ENCODE results near the gene CHST1.

CHST1 gene, protein sequence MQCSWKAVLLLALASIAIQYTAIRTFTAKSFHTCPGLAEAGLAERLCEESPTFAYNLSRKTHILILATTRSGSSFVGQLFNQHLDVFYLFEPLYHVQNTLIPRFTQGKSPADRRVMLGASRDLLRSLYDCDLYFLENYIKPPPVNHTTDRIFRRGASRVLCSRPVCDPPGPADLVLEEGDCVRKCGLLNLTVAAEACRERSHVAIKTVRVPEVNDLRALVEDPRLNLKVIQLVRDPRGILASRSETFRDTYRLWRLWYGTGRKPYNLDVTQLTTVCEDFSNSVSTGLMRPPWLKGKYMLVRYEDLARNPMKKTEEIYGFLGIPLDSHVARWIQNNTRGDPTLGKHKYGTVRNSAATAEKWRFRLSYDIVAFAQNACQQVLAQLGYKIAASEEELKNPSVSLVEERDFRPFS
- total RNA-seq = 0 to 1.4 (median 0) reads per million in 17 experiments

DNA sequence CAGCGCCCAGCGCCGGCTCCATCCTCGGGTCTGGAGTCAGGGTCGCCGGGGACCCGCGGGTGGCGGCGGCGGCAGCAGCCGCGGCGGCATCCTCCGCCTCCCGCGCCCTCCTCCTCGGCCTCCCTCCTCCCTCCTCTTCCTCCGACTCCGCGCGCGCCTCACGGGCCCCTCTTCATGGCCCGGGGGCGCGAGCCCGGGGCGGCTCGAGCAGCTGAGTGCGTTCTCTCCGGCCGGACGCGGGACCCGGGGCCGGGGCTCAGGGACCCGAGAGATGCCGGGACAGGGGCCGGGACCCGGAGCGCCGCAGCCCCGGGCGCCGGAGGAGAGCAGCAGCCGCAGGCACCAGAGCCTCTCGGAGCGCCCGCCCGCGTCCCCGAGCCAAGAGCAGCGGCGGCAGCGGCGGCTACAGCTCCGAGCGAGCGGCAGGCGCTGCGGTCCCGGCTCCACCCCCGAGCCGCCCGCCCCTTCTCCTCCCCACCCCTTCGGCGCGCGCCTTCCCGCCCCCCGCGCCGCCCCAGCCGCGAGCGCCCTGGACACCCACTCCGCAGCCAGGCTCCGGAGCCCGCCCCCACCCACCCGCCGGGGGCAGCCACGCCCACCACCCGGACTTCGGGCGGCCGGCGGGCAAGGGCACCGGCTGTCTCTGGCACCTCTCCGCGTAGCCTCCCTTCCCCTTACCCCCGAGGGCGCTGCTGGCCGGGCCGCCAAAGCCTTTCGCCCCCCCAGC lies at the start of gene CHST1:
TSS of gene CHST1 (minus strand) at position 417 of the 727 bp plus-strand sequence. CDS start 14,699 bp downstream, outside the sequence.
- DNase-seq = peak in 2 of 4 experiments; percentile 18 to 31

GRCh38 chr11:45713573-45713972 lies 48.2 kb upstream of the CHST1 start:
- no peak for DNase-seq

- no peak for DNase-seq
These were observed 45.1 kb upstream of the CHST1 start for GRCh38 chr11:45710561-45710960.

DNA sequence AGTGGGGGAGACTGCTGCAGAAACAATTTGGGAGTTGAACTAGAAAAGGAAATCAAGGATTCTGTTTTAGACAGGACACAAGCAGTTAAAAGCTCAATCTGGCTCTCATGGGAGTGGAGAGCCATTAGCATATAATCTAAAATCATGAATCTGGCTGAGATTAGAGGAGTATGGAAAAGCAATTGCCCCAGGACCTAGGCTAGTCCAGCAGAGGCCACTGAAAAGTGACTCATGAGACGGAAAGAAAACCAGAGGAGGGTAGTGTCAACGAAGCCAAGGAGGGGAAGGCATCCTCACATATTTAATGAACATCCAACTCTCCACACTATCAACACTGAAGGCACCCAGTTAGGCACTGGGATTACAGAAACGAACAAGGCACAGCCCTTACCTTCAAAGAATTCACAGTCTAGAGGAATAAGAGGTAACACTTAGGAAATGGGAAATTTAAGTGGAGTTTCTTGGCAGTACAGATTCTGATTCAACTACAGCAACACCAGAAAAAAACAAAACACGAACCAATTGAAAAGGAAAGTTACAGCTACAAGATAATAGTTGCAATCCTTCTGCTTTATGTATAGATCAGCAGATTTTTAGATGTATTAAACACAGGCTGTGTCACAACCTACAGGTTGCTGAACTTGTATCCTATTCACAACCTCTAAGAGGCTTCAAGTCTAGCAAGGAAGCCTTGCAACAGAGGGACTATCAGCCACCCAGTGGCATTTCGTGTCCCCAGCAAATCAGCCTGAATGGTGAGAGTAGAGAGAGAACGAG lies 43.7 kb upstream of the CHST1 start:
- no peak for DNase-seq

DNA sequence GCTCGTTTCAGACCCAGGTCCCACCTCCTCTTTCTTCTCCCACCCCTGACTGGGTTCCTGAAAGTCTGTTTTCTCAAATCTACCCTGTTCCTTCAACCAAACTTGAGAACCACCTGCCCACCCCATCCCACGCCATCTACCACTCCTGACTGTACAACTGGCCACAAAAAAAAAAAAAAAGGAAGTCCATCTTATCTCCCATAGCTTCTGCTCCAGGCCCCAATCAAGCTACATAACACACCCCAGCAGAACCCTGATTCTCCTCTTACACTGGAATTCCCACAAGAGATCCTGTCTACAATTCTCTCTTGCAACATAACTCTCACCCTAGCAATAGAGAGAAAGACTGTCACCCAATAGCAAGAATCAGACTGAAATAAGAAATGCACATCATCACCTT lies 39.2 kb upstream of the CHST1 start:
- DNase-seq = peak in 2 of 4 experiments; percentile 7 to 18

- DNase-seq = no peak
These were observed 38.7 kb upstream of the CHST1 start for GRCh38 chr11:45704133-45704532.

DNA sequence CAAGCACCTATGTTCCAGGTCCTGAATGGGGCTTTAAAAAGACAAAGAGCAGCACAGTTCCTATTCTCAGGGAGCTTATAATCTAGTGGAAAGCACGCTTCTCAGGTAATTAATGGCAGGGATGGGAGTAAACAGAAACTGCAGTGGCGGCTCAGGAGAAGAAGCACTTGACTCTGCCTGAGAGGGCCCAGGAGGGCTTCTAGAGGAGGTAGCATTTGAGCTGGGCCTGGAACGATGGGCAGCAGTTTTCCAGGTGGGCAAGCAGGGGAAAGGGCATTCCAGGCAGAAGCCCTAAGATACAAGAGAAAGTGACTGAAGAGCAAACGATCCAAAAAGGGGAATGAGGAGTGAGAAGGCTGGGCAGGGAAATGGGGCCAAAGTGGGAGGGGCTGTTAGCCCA lies 37.1 kb upstream of the CHST1 start:
- no peak for DNase-seq

GRCh38 chr11:45698777-45699497 lies 33.5 kb upstream of the CHST1 start:
- no peak for DNase-seq

GRCh38 chr11:45692808-45693453 lies 27.5 kb upstream of the CHST1 start:
- DNase-seq = no peak

GRCh38 chr11:45688472-45689033 lies 23.1 kb upstream of the CHST1 start:
- no peak for DNase-seq

DNA sequence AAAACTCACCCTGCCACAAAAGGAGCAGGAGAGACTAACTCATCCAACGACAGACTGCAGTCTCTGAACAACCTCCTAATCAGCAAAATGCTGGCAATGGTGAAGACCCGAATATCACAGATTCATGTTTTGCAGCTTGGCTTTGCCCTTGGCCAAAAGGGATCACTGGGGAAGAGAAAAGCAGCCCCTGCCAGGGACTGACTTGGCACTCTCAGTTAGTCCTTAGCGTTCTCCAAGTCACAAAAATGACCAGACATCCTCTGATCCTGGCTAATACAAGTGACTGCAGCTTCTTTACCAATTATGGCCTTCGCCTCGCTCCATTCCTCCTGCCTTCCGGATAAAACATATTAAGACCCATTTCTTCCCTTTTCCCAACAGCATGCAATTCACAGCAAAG lies 22.4 kb upstream of the CHST1 start:
- DNase-seq = no peak

GRCh38 chr11:45685964-45686537 lies 20.6 kb upstream of the CHST1 start:
- DNase-seq = no peak

DNA sequence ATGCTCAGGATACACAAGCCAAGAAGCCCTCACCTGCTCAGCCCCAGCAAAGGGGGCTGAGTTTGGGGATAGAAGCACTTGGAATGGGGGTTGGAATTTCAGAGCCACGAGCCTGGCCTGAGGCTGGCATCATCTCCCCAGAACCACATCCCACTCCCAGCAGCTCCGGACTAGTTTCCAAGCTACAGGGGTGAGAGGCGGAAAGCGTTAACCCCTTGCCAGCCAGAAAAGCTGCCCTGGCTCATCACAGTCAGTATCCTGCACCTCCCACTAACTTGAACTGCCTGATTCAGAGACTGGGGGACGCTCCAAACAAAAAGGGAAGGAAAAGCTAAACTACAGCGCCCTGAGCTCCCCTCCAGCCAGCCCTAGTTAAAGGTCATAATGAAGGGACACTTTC lies 19.0 kb upstream of the CHST1 start:
- no peak for DNase-seq

GRCh38 chr11:45683271-45684058 lies 18.0 kb upstream of the CHST1 start:
- no peak for DNase-seq

GRCh38 chr11:45679806-45680205 lies 14.4 kb upstream of the CHST1 start:
- no peak for DNase-seq

DNA sequence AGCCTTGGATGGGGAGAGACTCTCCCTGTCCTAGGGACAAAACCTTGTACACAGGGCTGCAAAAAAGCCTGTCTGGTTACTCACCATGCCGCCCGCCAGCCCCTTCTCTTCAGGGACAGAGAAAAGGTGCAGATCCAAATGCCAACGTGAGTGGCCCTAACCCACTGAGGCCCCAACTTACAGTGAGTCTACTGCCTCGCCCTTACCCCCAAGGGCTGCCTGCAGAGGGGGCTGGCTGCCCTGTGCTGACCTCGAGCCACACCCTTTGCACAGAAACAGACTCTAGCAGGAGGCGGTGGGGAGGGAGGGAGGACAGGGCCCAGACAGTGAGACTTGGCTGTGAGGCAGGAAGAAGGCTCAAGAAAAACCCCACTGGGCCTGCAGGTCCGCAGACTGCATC lies 13.6 kb upstream of the CHST1 start:
- no peak for DNase-seq

DNA sequence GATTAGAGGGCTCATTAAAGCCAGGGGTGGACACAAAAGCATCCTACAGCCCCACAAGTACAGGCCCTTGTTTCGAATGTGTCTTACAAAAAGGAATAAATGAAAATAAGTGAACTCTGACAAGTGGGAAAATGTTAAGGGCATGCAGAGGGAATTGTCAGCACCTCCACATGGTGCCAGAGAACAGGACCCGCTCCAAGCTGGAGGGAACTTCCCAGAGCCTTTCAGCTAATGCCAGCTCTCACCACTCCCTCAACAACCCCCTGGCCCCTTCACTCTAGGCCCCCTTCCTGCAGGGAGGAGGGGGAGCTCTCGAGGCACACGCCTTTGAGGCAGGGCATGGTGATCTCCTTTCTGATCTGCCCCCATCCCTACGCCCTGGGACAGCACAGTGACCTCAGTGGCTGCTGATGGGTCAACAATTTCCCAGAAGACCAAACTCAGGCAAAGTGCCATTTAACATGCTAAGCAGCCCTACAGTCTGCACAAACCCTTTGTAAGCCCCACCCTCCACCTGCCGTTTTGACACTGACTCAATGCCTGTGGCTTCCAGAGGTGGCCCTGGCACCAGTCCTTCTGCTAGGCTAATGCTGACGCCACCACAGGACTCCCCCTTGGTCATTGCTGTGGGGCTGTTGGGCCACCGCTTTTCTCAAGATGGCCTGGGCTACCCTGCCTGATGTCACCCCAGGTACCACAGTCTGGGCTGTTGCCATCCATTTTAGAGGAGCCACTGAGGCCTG lies 12.5 kb upstream of the CHST1 start:
- no peak for DNase-seq

DNA sequence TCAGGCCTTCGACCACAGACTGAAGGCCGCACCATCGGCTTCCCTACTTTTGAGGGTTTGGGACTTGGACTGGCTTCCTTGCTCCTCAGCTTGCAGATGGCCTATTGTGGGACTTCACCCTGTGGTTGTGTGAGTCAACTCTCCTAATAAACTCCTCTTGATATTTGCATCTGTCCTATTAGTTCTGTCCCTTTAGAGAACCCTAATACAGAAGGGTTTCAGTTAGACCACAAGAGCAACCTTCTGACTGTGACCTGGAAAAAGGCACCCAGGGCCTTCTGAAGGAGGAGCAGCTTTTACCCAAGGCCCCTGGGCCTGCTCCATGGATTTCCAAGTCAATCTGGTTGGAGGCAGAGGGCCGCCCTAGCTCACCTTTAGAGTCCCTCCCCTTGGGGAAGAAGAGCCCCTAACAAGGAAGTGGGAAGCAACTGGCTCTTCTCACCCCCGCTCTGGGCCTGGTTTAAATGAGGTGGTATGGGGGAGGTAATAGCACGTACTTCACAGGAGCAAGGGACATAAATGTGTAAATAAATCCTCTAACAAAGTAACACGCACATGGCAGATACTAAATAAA lies 11.2 kb upstream of the CHST1 start:
- no peak for DNase-seq

GRCh38 chr11:45675646-45676045 lies 10.2 kb upstream of the CHST1 start:
- no peak for DNase-seq
